PC-9 (cell line): Measurements from ENCODE around the gene KCNMB1. TPM values are rescaled to one million over a fixed set of nuclear protein-coding genes. Genes with fewer than 3 reads are reported as not detected.
A peak's percentile ranks its signal among the peaks of the same experiment; 100 is the strongest.

ENCODE experiments used
- BruUV-seq: library from RNA; stranded (reverse); fragments of 400-500 nt; replicated peaks from 2 replicates; lab custom pipeline; 2021; lab: Mats Ljungman, UMichigan
- CTCF ChIA-PET: fragments of 300-600 bp; sonication (Branson Sonifier 250); formaldehyde crosslinking; loops from one replicate; lab custom pipeline; 2022; ENCODE audit warnings: antibody characterized with exemption; lab: Charles Lee
- POLR2A ChIA-PET: fragments of 300-600 bp; sonication (Branson Sonifier 250); formaldehyde crosslinking; loops from one replicate; lab custom pipeline; 2022; ENCODE audit warnings: antibody characterized with exemption; ENCODE audit not compliant: unreplicated experiment; lab: Charles Lee
- DNase-seq, 2 experiments: peaks; one replicate each; pipeline versions ENCODE4 v3.0.0 to v3.0.0-alpha.2; 2015 to 2022; ENCODE audit warnings: mixed read lengths in 1 of 2
- H2AFZ ChIP-seq: fragments of 200-600 bp; sonication (generic); 2 replicates; pipeline ENCODE4 v1.8.1; 2017; ENCODE audit warnings: antibody characterized with exemption
- H3F3A ChIP-seq: fragments of 200-600 bp; sonication (generic); 2 replicates; pipeline ENCODE4 v1.8.1; 2017; ENCODE audit warnings: antibody characterized with exemption, mild to moderate bottlenecking, low read depth; ENCODE audit not compliant: insufficient read depth
- H3K27ac ChIP-seq: fragments of 200-600 bp; sonication (generic); 2 replicates; pipeline ENCODE4 v1.6.1; 2016; ENCODE audit warnings: mixed run types
- H3K27me3 ChIP-seq: fragments of 200-600 bp; sonication (generic); 2 replicates; pipeline ENCODE4 v1.6.1; 2016; ENCODE audit warnings: low read depth, mixed run types; ENCODE audit not compliant: insufficient read depth
- H3K36me3 ChIP-seq: fragments of 200-600 bp; sonication (generic); 2 replicates; pipeline ENCODE4 v1.6.1; 2016; ENCODE audit warnings: low read depth, mixed run types
- H3K4me1 ChIP-seq: fragments of 200-600 bp; sonication (generic); replicated peaks from 2 replicates; pipeline ENCODE4 v1.6.1; 2016; ENCODE audit warnings: mixed run types; ENCODE audit not compliant: insufficient read depth
- H3K4me2 ChIP-seq: fragments of 200-600 bp; sonication (generic); 2 replicates; pipeline ENCODE4 v1.6.1; 2017; ENCODE audit warnings: mixed run types
- H3K4me3 ChIP-seq: fragments of 200-600 bp; sonication (generic); 2 replicates; pipeline ENCODE4 v1.6.1; 2016; ENCODE audit warnings: mixed run types
- H3K79me2 ChIP-seq: fragments of 200-600 bp; sonication (generic); 2 replicates; pipeline ENCODE4 v1.6.1; 2017; ENCODE audit warnings: low read depth, mixed run types
- H3K9me2 ChIP-seq: fragments of 200-600 bp; sonication (generic); 2 replicates; pipeline ENCODE4 v1.8.1; 2017; ENCODE audit warnings: mild to moderate bottlenecking; ENCODE audit not compliant: insufficient read depth
- H3K9me3 ChIP-seq: fragments of 200-600 bp; sonication (generic); 2 replicates; pipeline ENCODE4 v1.8.1; 2016; ENCODE audit warnings: low read depth; ENCODE audit not compliant: insufficient read depth
- H4K20me1 ChIP-seq: fragments of 200-600 bp; sonication (generic); 2 replicates; pipeline ENCODE4 v1.8.1; 2017; ENCODE audit not compliant: insufficient read depth
- EZH2 ChIP-seq: fragments of 200-600 bp; sonication (generic); IDR thresholded peaks from 2 replicates; pipeline ENCODE4 v1.8.0; 2017; ENCODE audit warnings: antibody characterized with exemption, low read depth
- intact Hi-C: fragments of 100-400 bp; cut with micrococcal nuclease; formaldehyde crosslinking; loops from one replicate; pipeline ENCODE4 v1.10.0; 2022; ENCODE audit not compliant: unreplicated experiment
- total RNA-seq: library from RNA; stranded (reverse); gene quantifications from 2 replicates; pipeline ENCODE4 v1.2.3, GENCODE V29; 2021
- TF ChIP-seq, protein P1 (sequence below): fragments of 200-600 bp; sonication (generic); conservative IDR thresholded peaks from 2 replicates; pipeline ENCODE4 v1.6.1; 2017; ENCODE audit warnings: mixed run types, antibody characterized with exemption, mild to moderate bottlenecking, moderate library complexity

KCNMB1 gene
- total RNA-seq, 1 experiment from 2014 or later: not detected

DNA sequence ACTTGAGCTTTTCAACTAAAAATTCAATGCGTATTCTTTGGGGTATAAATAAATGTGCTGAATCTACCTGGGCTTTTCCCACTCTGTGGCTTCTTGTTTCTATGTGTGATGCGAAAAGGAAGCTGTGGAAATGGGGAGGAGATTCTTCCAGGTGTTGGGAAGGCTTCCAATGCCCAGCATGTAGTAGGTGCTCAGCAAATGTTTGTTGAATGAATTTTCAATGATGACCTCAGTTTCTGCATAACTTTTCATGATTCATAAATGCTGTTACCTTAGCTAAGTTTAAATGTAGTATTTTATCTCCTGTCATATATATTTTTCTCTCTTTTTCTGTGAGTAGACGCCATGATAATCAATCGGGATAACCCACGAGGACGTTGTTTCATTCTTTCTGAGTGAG lies 25.6 kb upstream of the KCNMB1 start:
- TF ChIP-seq, protein P1, sequence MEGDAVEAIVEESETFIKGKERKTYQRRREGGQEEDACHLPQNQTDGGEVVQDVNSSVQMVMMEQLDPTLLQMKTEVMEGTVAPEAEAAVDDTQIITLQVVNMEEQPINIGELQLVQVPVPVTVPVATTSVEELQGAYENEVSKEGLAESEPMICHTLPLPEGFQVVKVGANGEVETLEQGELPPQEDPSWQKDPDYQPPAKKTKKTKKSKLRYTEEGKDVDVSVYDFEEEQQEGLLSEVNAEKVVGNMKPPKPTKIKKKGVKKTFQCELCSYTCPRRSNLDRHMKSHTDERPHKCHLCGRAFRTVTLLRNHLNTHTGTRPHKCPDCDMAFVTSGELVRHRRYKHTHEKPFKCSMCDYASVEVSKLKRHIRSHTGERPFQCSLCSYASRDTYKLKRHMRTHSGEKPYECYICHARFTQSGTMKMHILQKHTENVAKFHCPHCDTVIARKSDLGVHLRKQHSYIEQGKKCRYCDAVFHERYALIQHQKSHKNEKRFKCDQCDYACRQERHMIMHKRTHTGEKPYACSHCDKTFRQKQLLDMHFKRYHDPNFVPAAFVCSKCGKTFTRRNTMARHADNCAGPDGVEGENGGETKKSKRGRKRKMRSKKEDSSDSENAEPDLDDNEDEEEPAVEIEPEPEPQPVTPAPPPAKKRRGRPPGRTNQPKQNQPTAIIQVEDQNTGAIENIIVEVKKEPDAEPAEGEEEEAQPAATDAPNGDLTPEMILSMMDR: no peak
- no peak for TF ChIP-seq EZH2
- no peaks in the 10 kb centered on the region for H3K4me1 ChIP-seq
- no peaks in the 10 kb centered on the region for H3K27me3 ChIP-seq
- H2AFZ ChIP-seq: no peak overlapping the region
- H3K9me2 ChIP-seq: no peaks in the 10 kb centered on the region
- H3K27ac ChIP-seq: no peak overlapping the region
- ChIA-PET POLR2A (no interaction called here), CTCF (no interaction called here)
- intact Hi-C loops: loop anchor here (10.0 kb wide), 1 partner anchor 720 kb away; no protein-coding TSS in a partner anchor
- H3K36me3 ChIP-seq: no peaks in the 10 kb centered on the region
- H4K20me1 ChIP-seq: no peaks in the 10 kb centered on the region
- BruUV-seq: no TSS peak
- no peaks in the 10 kb centered on the region for H3K9me3 ChIP-seq
- no peak overlapping the region for H3K4me2 ChIP-seq
- H3K4me3 ChIP-seq: no peak overlapping the region
- no peaks in the 10 kb centered on the region for H3F3A ChIP-seq
- no peaks in the 10 kb centered on the region for H3K79me2 ChIP-seq
- DNase-seq: no peak

DNA sequence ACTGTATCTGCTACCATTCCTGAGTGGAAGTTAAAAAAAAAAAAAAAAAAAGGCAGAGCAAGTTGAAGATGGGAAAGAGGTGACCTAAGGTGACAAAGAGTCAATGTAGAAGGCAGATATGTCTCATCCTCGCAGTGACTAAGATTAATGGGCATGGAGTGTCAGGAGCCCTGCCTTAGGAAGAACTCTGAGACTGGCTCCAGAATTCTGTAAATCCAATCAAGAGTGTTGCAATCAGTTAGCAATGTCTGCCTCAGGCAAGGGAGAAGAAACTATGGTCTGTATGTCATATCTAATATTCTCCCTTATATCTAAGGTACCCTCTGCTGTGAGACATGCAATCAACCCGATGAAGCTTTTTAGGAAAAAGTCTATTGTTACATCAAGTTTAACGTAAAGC lies 24.7 kb upstream of the KCNMB1 start:
- no peaks in the 10 kb centered on the region for H3K9me2 ChIP-seq
- no peak overlapping the region for H3K4me3 ChIP-seq
- no peaks in the 10 kb centered on the region for H3F3A ChIP-seq
- H3K9me3 ChIP-seq: no peaks in the 10 kb centered on the region
- TF ChIP-seq, protein P1: no peak
- TF ChIP-seq EZH2: no peak
- POLR2A ChIA-PET: no interaction called here
- H3K27ac ChIP-seq: no peak overlapping the region
- no TSS peak for BruUV-seq
- intact Hi-C loops: loop anchor here (10.0 kb wide), 1 partner anchor 719 kb away; no protein-coding TSS in a partner anchor
- H4K20me1 ChIP-seq: no peaks in the 10 kb centered on the region
- H3K27me3 ChIP-seq: no peaks in the 10 kb centered on the region
- H3K4me2 ChIP-seq: no peak overlapping the region
- no peaks in the 10 kb centered on the region for H3K79me2 ChIP-seq
- H2AFZ ChIP-seq: no peak overlapping the region
- no peaks in the 10 kb centered on the region for H3K4me1 ChIP-seq
- no peaks in the 10 kb centered on the region for H3K36me3 ChIP-seq
- CTCF ChIA-PET: no interaction called here
- no peak for DNase-seq

DNA sequence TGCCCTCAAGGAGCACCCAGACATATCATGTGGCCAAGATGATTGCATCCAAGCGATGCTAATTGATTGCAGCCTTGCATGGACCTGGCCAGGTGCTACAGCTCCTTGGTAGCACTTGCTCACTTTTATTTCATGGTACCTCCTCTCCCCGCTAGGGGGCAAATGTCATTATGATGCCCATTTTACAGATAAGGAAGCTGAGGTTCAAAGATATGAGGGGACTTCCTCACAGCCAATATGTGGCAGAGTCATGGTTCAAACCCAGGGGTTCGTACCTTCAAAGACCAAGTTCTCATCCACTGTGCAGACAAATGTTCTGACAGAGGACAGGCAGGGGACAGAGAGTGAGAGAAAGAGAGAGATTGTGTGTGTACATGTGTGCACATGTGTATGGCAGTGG lies 21.9 kb upstream of the KCNMB1 start:
- intact Hi-C loops: loop anchor here (10.0 kb wide), 1 partner anchor 716 kb away; no protein-coding TSS in a partner anchor
- Histone ChIP-seq H3K4me3 (no peak overlapping the region), H3K4me2 (no peak overlapping the region), H3K36me3 (no peaks in the 10 kb centered on the region), H3K79me2 (no peaks in the 10 kb centered on the region), H3K9me2 (no peaks in the 10 kb centered on the region), H3K27me3 (no peaks in the 10 kb centered on the region; the same call in 1 of the 2 replicates), H3K27ac (no peak overlapping the region), H4K20me1 (no peaks in the 10 kb centered on the region), H3F3A (no peaks in the 10 kb centered on the region), H3K4me1 (no peaks in the 10 kb centered on the region), H3K9me3 (no peaks in the 10 kb centered on the region), H2AFZ (no peak overlapping the region)
- TF ChIP-seq EZH2: no peak
- TF ChIP-seq, protein P1: peak; percentile 45
- BruUV-seq: no TSS peak
- CTCF ChIA-PET: no interaction called here
- DNase-seq: no peak
- POLR2A ChIA-PET: interaction anchor here (0.6 kb wide), 1 partner anchor 1499 kb away, joined by 3 read pairs; no protein-coding TSS in a partner anchor
